IPS-NIHi7 (cell line): ENCODE results near the gene ST6GALNAC4.
A peak's percentile ranks its signal among the peaks of the same experiment; 100 is the strongest.
"Not testable (repeated sequence)": the region's sequence is repeated elsewhere in the genome, so short reads cannot be mapped to it uniquely, and the experiment has no call there.

Experiments
- DNase-seq: peaks from one replicate; pipeline ENCODE4 v3.0.0; 2012; ENCODE audit warnings: mixed read lengths; ENCODE audit errors: extremely low spot score

Gene ST6GALNAC4

DNA sequence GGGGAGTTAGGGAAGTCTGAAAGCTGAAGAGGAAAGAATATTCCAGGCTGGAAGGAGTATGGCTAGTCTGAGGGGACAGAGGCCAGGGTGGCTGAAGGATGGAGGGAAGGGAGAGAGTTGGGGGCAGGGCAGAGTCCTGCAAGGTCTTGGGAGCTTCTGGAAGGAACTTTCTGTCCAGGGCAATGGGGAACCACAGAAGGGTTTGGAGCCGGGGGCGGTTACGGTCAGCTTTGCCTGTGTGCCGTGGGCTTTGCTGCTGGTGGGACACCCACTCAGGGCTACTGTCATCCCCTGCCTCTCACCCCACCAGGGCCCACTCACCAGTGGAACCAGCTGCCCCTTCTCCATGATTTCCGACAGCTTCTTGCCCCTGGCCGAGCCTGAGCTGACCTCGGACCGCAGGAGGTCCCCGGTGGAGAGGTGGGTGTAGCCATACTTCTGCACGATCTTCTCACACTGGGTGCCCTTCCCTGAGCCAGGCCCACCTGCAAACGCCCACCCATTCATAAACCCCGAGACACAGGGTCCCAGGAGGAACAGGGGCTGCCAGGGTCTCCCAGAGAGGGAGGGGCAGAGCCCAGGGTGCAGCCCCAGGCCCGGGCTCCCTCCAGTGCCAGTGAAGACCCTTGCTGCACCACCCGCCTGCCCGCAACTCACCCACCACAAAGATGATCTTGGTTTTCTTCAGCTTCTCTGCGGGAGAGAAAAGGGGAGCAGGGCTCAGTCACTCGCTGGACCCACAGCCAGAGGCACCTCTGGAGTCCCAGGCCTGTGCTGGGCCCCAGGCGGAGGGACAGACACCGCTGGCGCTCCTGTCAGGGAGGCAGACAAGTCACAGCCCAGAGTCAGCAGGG is 44.2 kb downstream of the ST6GALNAC4 start:
- DNase-seq, result no peak

GRCh38 chr9:127871531-127871930 is 45.3 kb downstream of the ST6GALNAC4 start:
- no peak for DNase-seq

DNA sequence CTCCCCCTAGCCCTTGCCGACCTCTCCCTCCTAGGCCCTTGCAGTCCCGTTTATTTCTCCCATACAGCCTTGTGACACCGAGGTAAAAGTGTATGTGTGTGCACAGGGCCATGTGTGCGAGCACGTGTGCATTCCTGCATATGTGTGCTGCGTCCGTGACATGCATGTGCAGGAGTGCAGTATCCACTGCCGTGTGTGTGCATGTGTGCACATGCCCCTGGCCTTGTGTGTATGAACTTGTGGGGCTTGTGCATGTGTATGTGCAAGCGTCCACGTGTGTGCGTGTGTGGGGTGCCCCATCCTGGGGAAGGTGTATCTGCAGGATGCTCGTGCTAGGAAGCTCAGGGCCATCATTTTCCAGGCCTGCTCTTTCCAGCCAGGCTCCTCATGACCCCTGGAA is 46.0 kb downstream of the ST6GALNAC4 start:
- DNase-seq, result no peak

DNA sequence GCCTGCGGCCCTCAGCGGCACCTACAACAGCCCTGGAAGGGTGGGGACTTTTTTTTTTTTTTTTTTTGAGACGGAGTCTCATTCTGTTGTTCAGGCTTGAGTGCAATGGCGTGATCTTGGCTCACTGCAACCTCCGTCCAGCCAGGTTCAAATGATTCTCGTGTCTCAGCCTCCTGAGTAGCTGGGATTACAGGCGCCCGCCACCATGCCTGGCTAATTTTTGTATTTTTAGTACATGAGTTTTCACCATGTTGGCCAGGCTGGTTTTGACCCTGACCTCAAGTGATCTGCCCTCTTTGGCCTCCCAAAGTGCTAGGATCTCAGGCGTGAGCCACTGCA is 46.7 kb downstream of the ST6GALNAC4 start:
- DNase-seq, result not testable (repeated sequence)

GRCh38 chr9:127869310-127870152 is 47.3 kb downstream of the ST6GALNAC4 start:
- DNase-seq, result peak; percentile 99

GRCh38 chr9:127868278-127868902 is 48.5 kb downstream of the ST6GALNAC4 start:
- no peak for DNase-seq

GRCh38 chr9:127867356-127868277 is 49.2 kb downstream of the ST6GALNAC4 start:
- no peak for DNase-seq

GRCh38 chr9:127866535-127866934 is 50.3 kb downstream of the ST6GALNAC4 start:
- no peak for DNase-seq

DNA sequence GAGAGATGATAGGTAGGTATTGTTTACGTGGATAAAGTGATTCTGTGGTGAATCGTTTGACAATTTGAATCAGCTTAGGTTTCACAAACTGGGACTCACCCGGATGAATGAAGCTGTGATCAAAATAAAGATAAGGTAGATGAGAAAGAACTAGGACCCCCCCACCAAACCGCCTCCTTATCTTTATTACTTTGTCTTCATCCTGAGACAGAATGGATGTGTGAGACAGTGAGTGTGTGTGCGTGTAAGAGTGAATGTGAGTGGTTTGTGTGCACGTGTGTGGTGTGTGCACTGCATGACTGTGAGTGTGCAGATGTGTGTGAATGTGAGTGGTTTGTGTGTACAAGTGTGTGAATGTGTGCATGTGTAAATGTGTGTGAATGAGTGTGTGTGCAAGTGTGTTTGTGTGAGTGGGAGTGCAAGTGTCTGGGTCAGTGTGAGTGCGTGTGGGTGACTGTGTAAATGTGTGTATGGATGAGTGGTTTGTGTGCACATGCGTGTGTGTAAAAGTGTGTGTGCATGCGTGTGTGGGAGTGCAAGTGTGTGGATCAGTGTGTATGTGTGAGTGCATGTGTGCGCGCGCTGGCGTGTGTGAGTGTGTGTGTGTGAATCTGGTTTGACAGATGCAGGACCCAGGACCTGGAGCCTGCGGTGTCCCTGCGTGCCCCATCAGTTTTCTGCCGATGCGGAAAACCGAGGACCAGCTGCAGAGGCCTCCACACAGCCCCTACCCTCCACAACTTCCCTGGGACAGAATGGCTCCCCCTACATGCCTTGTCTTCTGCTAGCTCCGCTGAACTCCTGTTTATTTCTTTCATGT is 51.0 kb downstream of the ST6GALNAC4 start:
- no peak for DNase-seq

GRCh38 chr9:127863191-127863621 is 53.6 kb downstream of the ST6GALNAC4 start:
- DNase-seq, result no peak

DNA sequence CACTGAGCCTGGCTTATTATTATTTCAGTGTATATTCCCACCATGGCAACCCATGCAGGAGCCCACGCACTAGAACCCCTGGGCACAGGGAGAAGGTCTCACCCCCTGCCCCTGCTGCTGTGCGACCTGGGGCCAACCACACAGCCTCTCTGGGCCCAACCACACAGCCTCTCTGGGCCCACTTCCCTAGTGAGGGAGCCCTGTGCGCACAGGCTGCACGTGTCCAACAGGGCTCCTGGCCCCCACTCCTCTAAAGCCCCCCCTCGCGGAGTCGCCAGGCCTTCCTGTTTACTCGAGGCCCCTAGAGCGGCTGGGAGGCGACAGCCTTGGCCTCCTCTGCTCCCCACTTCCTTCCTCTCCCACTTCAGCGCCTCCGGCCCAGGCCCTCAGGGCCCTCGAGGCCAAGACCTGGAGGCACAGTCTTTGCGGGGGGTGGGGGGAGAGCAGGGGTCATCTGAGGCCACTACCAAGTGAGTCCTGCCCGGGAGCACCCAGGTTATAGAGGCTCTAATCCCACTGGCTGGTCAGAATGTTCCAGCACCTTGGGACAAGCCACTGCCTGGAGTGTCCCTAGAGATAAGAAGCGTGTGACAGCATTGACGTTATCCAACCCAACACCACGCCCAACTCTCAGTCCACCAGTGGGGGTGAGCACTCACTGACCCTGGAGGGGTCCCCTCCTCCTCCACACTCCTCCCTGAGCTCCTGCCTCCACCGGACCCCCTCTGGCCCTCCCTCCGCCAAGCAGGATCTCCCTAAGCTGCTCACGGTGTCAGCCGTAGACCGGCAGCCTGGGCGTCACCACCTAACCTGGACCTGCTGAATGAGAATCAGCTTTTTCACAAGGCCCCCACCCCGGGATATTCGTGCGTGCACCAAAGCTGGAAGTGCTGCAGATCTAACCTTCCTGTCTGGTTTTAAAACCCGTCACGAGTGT is 54.5 kb downstream of the ST6GALNAC4 start:
- no peak for DNase-seq

DNA sequence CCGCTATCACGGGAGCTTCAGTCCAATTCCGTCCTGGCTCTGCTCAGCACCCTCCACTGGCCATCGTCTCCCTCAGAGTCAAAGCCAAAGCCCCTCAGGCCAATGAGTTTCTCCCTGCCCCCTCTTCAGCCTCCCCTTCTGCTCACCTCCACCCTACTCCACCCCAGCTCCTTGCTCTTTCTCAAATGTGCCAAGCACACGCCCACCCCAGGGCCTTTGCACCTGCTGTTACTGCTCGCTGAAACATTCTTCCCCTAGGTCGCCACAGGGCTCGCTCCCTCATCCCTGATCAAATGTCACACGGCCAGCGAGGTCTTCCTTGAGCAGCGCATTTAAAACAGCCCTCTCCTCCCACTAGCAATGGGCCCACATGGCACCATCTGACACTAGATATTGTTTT is 56.1 kb downstream of the ST6GALNAC4 start:
- DNase-seq, result no peak

- DNase-seq, result no peak
Observed at GRCh38 chr9:127860260-127860659, 56.6 kb downstream of the ST6GALNAC4 start.

GRCh38 chr9:127858041-127858512 is 58.8 kb downstream of the ST6GALNAC4 start:
- DNase-seq, result no peak
